OCI-LY7 (cell line): Measurements from ENCODE around the gene ABHD8. TPM values are rescaled to one million over a fixed set of nuclear protein-coding genes. Genes with fewer than 3 reads are reported as not detected.

Experiments
- BruUV-seq: library from RNA; stranded (reverse); fragments of 400-500 nt; replicated peaks from 2 replicates; lab custom pipeline; 2021; lab: Mats Ljungman, UMichigan
- CTCF ChIA-PET: fragments of 300-600 bp; sonication (Branson Sonifier 250); formaldehyde crosslinking; loops from one replicate; lab custom pipeline; 2022; ENCODE audit warnings: antibody characterized with exemption; ENCODE audit not compliant: unreplicated experiment; lab: Charles Lee
- POLR2A ChIA-PET: fragments of 300-600 bp; sonication (Branson Sonifier 250); formaldehyde crosslinking; loops from one replicate; lab custom pipeline; 2022; ENCODE audit warnings: antibody characterized with exemption; lab: Charles Lee
- DNase-seq: peaks from one replicate; pipeline ENCODE4 v3.0.0-alpha.2; 2015; ENCODE audit warnings: low spot score
- H2AFZ ChIP-seq: fragments of 200-600 bp; sonication (generic), shearing (Covaris generic); 2 replicates; pipeline ENCODE4 v1.6.1; 2014; ENCODE audit warnings: mild to moderate bottlenecking, antibody characterized with exemption, low read length, moderate library complexity
- H3K27ac ChIP-seq: fragments of 200-600 bp; sonication (generic); 2 replicates; pipeline ENCODE4 v1.5.1; 2014; ENCODE audit warnings: mixed run types, low read depth, mild to moderate bottlenecking, moderate library complexity, low read length, inconsistent platforms; ENCODE audit not compliant: poor library complexity, severe bottlenecking
- H3K36me3 ChIP-seq: fragments of 200-600 bp; sonication (generic); 2 replicates; pipeline ENCODE4 v1.6.1; 2014; ENCODE audit warnings: mild to moderate bottlenecking, antibody characterized with exemption, low read length, moderate library complexity, mixed read lengths; ENCODE audit not compliant: insufficient read depth
- H3K4me1 ChIP-seq: fragments of 200-600 bp; sonication (generic); 2 replicates; pipeline ENCODE4 v1.5.1; 2014; ENCODE audit warnings: mild to moderate bottlenecking, low read length; ENCODE audit not compliant: insufficient read depth, poor library complexity, severe bottlenecking
- H3K4me2 ChIP-seq: fragments of 200-600 bp; sonication (generic); 2 replicates; pipeline ENCODE4 v1.6.1; 2014; ENCODE audit warnings: mild to moderate bottlenecking, low read length
- H3K4me3 ChIP-seq: fragments of 200-600 bp; sonication (generic); 2 replicates; pipeline ENCODE4 v1.5.1; 2014; ENCODE audit warnings: mild to moderate bottlenecking, low read depth, low read length; ENCODE audit not compliant: poor library complexity, severe bottlenecking
- H3K79me2 ChIP-seq: fragments of 200-600 bp; sonication (generic); 2 replicates; pipeline ENCODE4 v1.6.1; 2016; ENCODE audit warnings: low read depth, mild to moderate bottlenecking, low read length, moderate library complexity, mixed read lengths; ENCODE audit not compliant: insufficient read depth
- H3K9me2 ChIP-seq: fragments of 200-600 bp; sonication (generic); 2 replicates; pipeline ENCODE4 v1.6.1; 2016; ENCODE audit warnings: mild to moderate bottlenecking, low read length, mixed read lengths; ENCODE audit not compliant: insufficient read depth
- H3K9me3 ChIP-seq: fragments of 200-600 bp; sonication (generic); 2 replicates; pipeline ENCODE4 v1.6.1; 2014; ENCODE audit warnings: mild to moderate bottlenecking, mixed run types, low read length, mixed read lengths
- H4K20me1 ChIP-seq: fragments of 200-600 bp; sonication (generic); 2 replicates; pipeline ENCODE4 v1.6.1; 2014; ENCODE audit warnings: mild to moderate bottlenecking, antibody characterized with exemption, low read length, moderate library complexity, mixed read lengths; ENCODE audit not compliant: insufficient read depth
- CTCF ChIP-seq: fragments of 200-600 bp; sonication (generic); conservative IDR thresholded peaks from 2 replicates; pipeline ENCODE4 v1.5.1; 2014; ENCODE audit warnings: mild to moderate bottlenecking, antibody characterized with exemption, low read length, moderate library complexity, mixed read lengths
- EZH2phosphoT487 ChIP-seq: fragments of 200-600 bp; sonication (generic); IDR thresholded peaks from 2 replicates; pipeline ENCODE4 v1.6.1; 2018; ENCODE audit warnings: low read depth, borderline replicate concordance, mild to moderate bottlenecking, mixed run types, antibody characterized with exemption, low read length, moderate library complexity, mixed read lengths
- intact Hi-C: fragments of 100-400 bp; cut with micrococcal nuclease; formaldehyde crosslinking; loops from one replicate; pipeline ENCODE4 v1.10.0; 2022; ENCODE audit not compliant: unreplicated experiment
- total RNA-seq, 2 experiments: library from RNA; depleted of rRNA in 1 of 2; stranded (reverse); fragments of >200 nt in 1 of 2; shearing (Covaris generic) in 1 of 2; gene quantifications; 2 replicates each; pipeline ENCODE4 v1.2.3, GENCODE V29; 2014 to 2022

The ABHD8 gene
- total RNA-seq, 2 experiments from 2014 or later, result 11.6 to 18.9 TPM

GRCh38 chr19:17242431-17243208 lies 60.6 kb downstream of the ABHD8 start:
- BruUV-seq, result no TSS peak
- Histone ChIP-seq H3K4me1 (peaks cover 43% of the 10 kb centered on the region), H3K36me3 (peaks cover 9% of the 10 kb centered on the region; the same call in 1 of the 2 replicates), H2AFZ (no peak overlapping the region), H3K4me3 (peak overlapping the region; percentile 74), H3K27ac (peak overlapping the region; percentile 53), H3K9me3 (no peaks in the 10 kb centered on the region), H3K79me2 (peaks cover 23% of the 10 kb centered on the region; the same call in 1 of the 2 replicates), H3K9me2 (no peaks in the 10 kb centered on the region), H4K20me1 (no peaks in the 10 kb centered on the region), H3K4me2 (peak overlapping the region; percentile 81)
- no peak for TF ChIP-seq EZH2phosphoT487
- no peak for TF ChIP-seq CTCF
- POLR2A ChIA-PET, result interaction anchor here (1.5 to 1.7 kb wide), 2 partner anchors 22 to 24 kb away, joined by 6 to 7 read pairs; partner anchors contain the start of genes BABAM1 and USHBP1
- intact Hi-C loops, result loop anchor here (1.0 to 10.0 kb wide), 2 partner anchors 16 to 348 kb away; partner anchors contain the start of gene OCEL1
- CTCF ChIA-PET, result no interaction called here
- DNase-seq, result peak; percentile 46

Other genes starting within 250 kb of the ABHD8 start
- gene HAUS8, start 228.0 kb downstream of the ABHD8 start, total RNA-seq (2014; rRNA removed; shearing (Covaris generic)), result 47.3 and 50.7 TPM in 2 replicates
- 74.1 and 107 TPM in 2 replicates for gene HAUS8, start 228.0 kb downstream of the ABHD8 start, total RNA-seq (2022)
- gene MYO9B, start 227.6 kb downstream of the ABHD8 start, total RNA-seq (2014; rRNA removed; shearing (Covaris generic)), result 74.7 and 84.9 TPM in 2 replicates
- gene MYO9B, start 227.6 kb downstream of the ABHD8 start, total RNA-seq (2022), result 144 and 150 TPM in 2 replicates
- 31.2 TPM in 2 replicates for gene USE1, start 88.1 kb downstream of the ABHD8 start, total RNA-seq (2014; rRNA removed; shearing (Covaris generic))
- 25.4 and 28.6 TPM in 2 replicates for gene USE1, start 88.1 kb downstream of the ABHD8 start, total RNA-seq (2022)
- gene OCEL1, start 77.2 kb downstream of the ABHD8 start, total RNA-seq (2014; rRNA removed; shearing (Covaris generic)), result 5.9 and 10.2 TPM in 2 replicates
- gene OCEL1, start 77.2 kb downstream of the ABHD8 start, total RNA-seq (2022), result 29.5 and 38.8 TPM in 2 replicates
- gene NR2F6, start 57.5 kb downstream of the ABHD8 start, total RNA-seq (2014; rRNA removed; shearing (Covaris generic)), result 31.0 and 39.2 TPM in 2 replicates
- 30.0 and 33.1 TPM in 2 replicates for gene NR2F6, start 57.5 kb downstream of the ABHD8 start, total RNA-seq (2022)
- gene USHBP1, start 38.7 kb downstream of the ABHD8 start, total RNA-seq (2014; rRNA removed; shearing (Covaris generic)), result 2.4 and 3.1 TPM in 2 replicates
- 6.5 and 7.6 TPM in 2 replicates for gene USHBP1, start 38.7 kb downstream of the ABHD8 start, total RNA-seq (2022)
- gene BABAM1, start 36.0 kb downstream of the ABHD8 start, total RNA-seq (2014; rRNA removed; shearing (Covaris generic)), result 79.0 and 79.7 TPM in 2 replicates
- 107 and 118 TPM in 2 replicates for gene BABAM1, start 36.0 kb downstream of the ABHD8 start, total RNA-seq (2022)
- 35.2 and 45.1 TPM in 2 replicates for gene ANKLE1, start 21.5 kb downstream of the ABHD8 start, total RNA-seq (2014; rRNA removed; shearing (Covaris generic))
- gene ANKLE1, start 21.5 kb downstream of the ABHD8 start, total RNA-seq (2022), result 53.7 and 59.4 TPM in 2 replicates
- 174 and 182 TPM in 2 replicates for gene MRPL34, start 2.4 kb upstream of the ABHD8 start, total RNA-seq (2014; rRNA removed; shearing (Covaris generic))
- gene MRPL34, start 2.4 kb upstream of the ABHD8 start, total RNA-seq (2022), result 168 and 173 TPM in 2 replicates
- 36.6 and 39.2 TPM in 2 replicates for gene DDA1, start 6.1 kb upstream of the ABHD8 start, total RNA-seq (2014; rRNA removed; shearing (Covaris generic))
- gene DDA1, start 6.1 kb upstream of the ABHD8 start, total RNA-seq (2022), result 48.8 and 57.9 TPM in 2 replicates
- gene ANO8, start 31.4 kb upstream of the ABHD8 start, total RNA-seq (2014; rRNA removed; shearing (Covaris generic)), result 4.3 and 5.9 TPM in 2 replicates
- gene ANO8, start 31.4 kb upstream of the ABHD8 start, total RNA-seq (2022), result 12.8 and 13.5 TPM in 2 replicates
- 83.2 and 103 TPM in 2 replicates for gene GTPBP3, start 34.1 kb upstream of the ABHD8 start, total RNA-seq (2014; rRNA removed; shearing (Covaris generic))
- gene GTPBP3, start 34.1 kb upstream of the ABHD8 start, total RNA-seq (2022), result 104 and 113 TPM in 2 replicates
- 0.16 and 0.28 TPM in 2 replicates for gene PLVAP, start 73.9 kb upstream of the ABHD8 start, total RNA-seq (2014; rRNA removed; shearing (Covaris generic))
- 0.31 and 1.5 TPM in 2 replicates for gene PLVAP, start 73.9 kb upstream of the ABHD8 start, total RNA-seq (2022)
- gene CCDC194, start 90.8 kb upstream of the ABHD8 start, total RNA-seq (2014; rRNA removed; shearing (Covaris generic)), result 2.4 and 2.9 TPM in 2 replicates
- gene CCDC194, start 90.8 kb upstream of the ABHD8 start, total RNA-seq (2022), result 8.5 and 8.8 TPM in 2 replicates
- 101 and 134 TPM in 2 replicates for gene BST2, start 102.2 kb upstream of the ABHD8 start, total RNA-seq (2014; rRNA removed; shearing (Covaris generic))
- 114 and 146 TPM in 2 replicates for gene BST2, start 102.2 kb upstream of the ABHD8 start, total RNA-seq (2022)
- gene MVB12A, start 116.6 kb upstream of the ABHD8 start, total RNA-seq (2014; rRNA removed; shearing (Covaris generic)), result 47.4 and 57.3 TPM in 2 replicates
- gene MVB12A, start 116.6 kb upstream of the ABHD8 start, total RNA-seq (2022), result 55.5 and 65.1 TPM in 2 replicates
- not detected in 2 replicates for gene TMEM221, start 145.2 kb upstream of the ABHD8 start, total RNA-seq (2014; rRNA removed; shearing (Covaris generic))
- not detected in 2 replicates for gene TMEM221, start 145.2 kb upstream of the ABHD8 start, total RNA-seq (2022)
- gene NXNL1, start 157.5 kb upstream of the ABHD8 start, total RNA-seq (2014; rRNA removed; shearing (Covaris generic)), result not detected in 2 replicates
- not detected in 2 replicates for gene NXNL1, start 157.5 kb upstream of the ABHD8 start, total RNA-seq (2022)
- 2.5 and 3.3 TPM in 2 replicates for gene SLC27A1, start 167.1 kb upstream of the ABHD8 start, total RNA-seq (2014; rRNA removed; shearing (Covaris generic))
- gene SLC27A1, start 167.1 kb upstream of the ABHD8 start, total RNA-seq (2022), result 2.7 and 3.2 TPM in 2 replicates
- gene PGLS, start 208.2 kb upstream of the ABHD8 start, total RNA-seq (2014; rRNA removed; shearing (Covaris generic)), result 86.5 and 107 TPM in 2 replicates
- gene PGLS, start 208.2 kb upstream of the ABHD8 start, total RNA-seq (2022), result 146 and 158 TPM in 2 replicates